WTC11 (cell line): ENCODE data around the gene FANCM. TPM values are rescaled to one million over a fixed set of nuclear protein-coding genes. Genes with fewer than 3 reads are reported as not detected.

Experiments
- ATAC-seq: fragments of 200-7000 bp; cut with Tn5 transposase; 2 replicates; pipeline ENCODE4 v1.10.0; 2021; ENCODE audit warnings: mild to moderate bottlenecking, moderate library complexity
- CTCF ChIA-PET: fragments of 300-600 bp; sonication (Branson Sonifier 250); formaldehyde crosslinking; loops from one replicate; lab custom pipeline; 2021; ENCODE audit warnings: antibody characterized with exemption; lab: Charles Lee
- POLR2A ChIA-PET: fragments of 350-600 bp; sonication (Branson Sonifier 250); formaldehyde crosslinking; loops from one replicate; lab custom pipeline; 2021; ENCODE audit warnings: antibody characterized with exemption; lab: Charles Lee
- DNase-seq: peaks from one replicate; pipeline ENCODE4 v3.0.0; 2021; ENCODE audit warnings: low spot score
- H3K27ac Mint-ChIP-seq: 2 replicates; pipeline ENCODE4 v1.8.0; 2021; ENCODE audit warnings: mixed read lengths
- H3K27me3 Mint-ChIP-seq: 2 replicates; pipeline ENCODE4 v1.8.0; 2021; ENCODE audit warnings: low read depth, mild to moderate bottlenecking, moderate library complexity, mixed read lengths
- H3K36me3 Mint-ChIP-seq: 2 replicates; pipeline ENCODE4 v1.8.0; 2021; ENCODE audit warnings: mixed read lengths
- H3K4me1 Mint-ChIP-seq: 2 replicates; pipeline ENCODE4 v1.8.0; 2022; ENCODE audit warnings: mixed read lengths
- H3K4me3 Mint-ChIP-seq: 2 replicates; pipeline ENCODE4 v1.8.0; 2021; ENCODE audit warnings: mild to moderate bottlenecking, moderate library complexity, mixed read lengths
- H3K9me3 Mint-ChIP-seq: 2 replicates; pipeline ENCODE4 v1.8.0; 2021; ENCODE audit warnings: mixed read lengths
- AR ChIP-seq: fragments of 250-450 bp; sonication (Bioruptor Pico); IDR thresholded peaks from 2 replicates; pipeline ENCODE4 v1.9.0; 2021; ENCODE audit warnings: mild to moderate bottlenecking
- CBFB ChIP-seq: sonication (generic); formaldehyde crosslinking; IDR thresholded peaks from 2 replicates; pipeline ENCODE4 v1.8.1; 2022; ENCODE audit warnings: mild to moderate bottlenecking, low read depth, missing genetic modification reagents
- ESRRA ChIP-seq: sonication (generic); formaldehyde crosslinking; IDR thresholded peaks from 2 replicates; pipeline ENCODE4 v1.8.1; 2022; ENCODE audit warnings: mild to moderate bottlenecking, missing genetic modification reagents, borderline replicate concordance
- ETV6 ChIP-seq: sonication (generic); formaldehyde crosslinking; IDR thresholded peaks from 2 replicates; pipeline ENCODE4 v1.8.1; 2022; ENCODE audit warnings: mild to moderate bottlenecking, missing genetic modification reagents
- FOXP1 ChIP-seq: sonication (generic); formaldehyde crosslinking; IDR thresholded peaks from 2 replicates; pipeline ENCODE4 v1.8.0; 2022; ENCODE audit warnings: missing genetic modification reagents, mild to moderate bottlenecking, moderate library complexity, borderline replicate concordance
- MYBL2 ChIP-seq: sonication (generic); formaldehyde crosslinking; IDR thresholded peaks from 2 replicates; pipeline ENCODE4 v1.8.1; 2023; ENCODE audit warnings: mild to moderate bottlenecking, moderate library complexity, missing genetic modification reagents
- NFYB ChIP-seq: sonication (generic); formaldehyde crosslinking; conservative IDR thresholded peaks from 2 replicates; pipeline ENCODE4 v1.8.0; 2022; ENCODE audit warnings: low read depth, missing genetic modification reagents
- OVOL2 ChIP-seq: fragments of 250-450 bp; sonication (Bioruptor Pico); IDR thresholded peaks from 2 replicates; pipeline ENCODE4 v1.9.0; 2021; ENCODE audit warnings: mild to moderate bottlenecking, borderline replicate concordance
- PRDM15 ChIP-seq: sonication (generic); formaldehyde crosslinking; IDR thresholded peaks from 2 replicates; pipeline ENCODE4 v1.8.0; 2022; ENCODE audit warnings: missing genetic modification reagents
- PREB ChIP-seq: sonication (generic); formaldehyde crosslinking; IDR thresholded peaks from 2 replicates; pipeline ENCODE4 v1.8.1; 2022; ENCODE audit warnings: mild to moderate bottlenecking, missing genetic modification reagents, moderate library complexity, borderline replicate concordance
- RORB ChIP-seq: fragments of 250-450 bp; sonication (Bioruptor Pico); IDR thresholded peaks from 2 replicates; pipeline ENCODE4 v1.9.0; 2021; ENCODE audit warnings: mild to moderate bottlenecking
- TCF7 ChIP-seq: sonication (generic); formaldehyde crosslinking; IDR thresholded peaks from 2 replicates; pipeline ENCODE4 v1.8.0; 2022; ENCODE audit warnings: mild to moderate bottlenecking, low read depth, missing genetic modification reagents, moderate library complexity
- TEAD1 ChIP-seq: sonication (generic); formaldehyde crosslinking; IDR thresholded peaks from 2 replicates; pipeline ENCODE4 v1.8.0; 2022; ENCODE audit warnings: mild to moderate bottlenecking, missing genetic modification reagents
- TEAD4 ChIP-seq: sonication (generic); formaldehyde crosslinking; IDR thresholded peaks from 2 replicates; pipeline ENCODE4 v1.8.0; 2022; ENCODE audit warnings: mild to moderate bottlenecking, missing genetic modification reagents
- total RNA-seq: library from RNA; stranded (reverse); gene quantifications from 3 replicates; pipeline ENCODE4 v1.2.3, GENCODE V29; 2021
- TF ChIP-seq, protein P1 (sequence below): fragments of 200-600 bp; IDR thresholded peaks from 2 replicates; pipeline ENCODE4 v1.8.0; 2022; ENCODE audit warnings: antibody characterized with exemption
- TF ChIP-seq, protein P2 (sequence below): sonication (generic); formaldehyde crosslinking; IDR thresholded peaks from 2 replicates; pipeline ENCODE4 v1.8.1; 2023; ENCODE audit warnings: mild to moderate bottlenecking, missing genetic modification reagents
- TF ChIP-seq, protein P3 (sequence below): sonication (generic); formaldehyde crosslinking; IDR thresholded peaks from 2 replicates; pipeline ENCODE4 v1.8.1; 2023; ENCODE audit warnings: mild to moderate bottlenecking, missing genetic modification reagents, borderline replicate concordance

The FANCM gene
- total RNA-seq, 1 experiment from 2014 or later, result 12.9 TPM

- TF ChIP-seq ESRRA (CRISPR knock-in tag) (0 out of 2 replicates have a peak, but pooled peaks have one; percentile 44), AR (CRISPR knock-in tag) (no peak), FOXP1 (CRISPR knock-in tag) (no peak), TEAD1 (no peak), OVOL2 (CRISPR knock-in tag) (no peak), TEAD4 (CRISPR knock-in tag) (no peak)
Observed at GRCh38 chr14:45135659-45136395, at the start of gene FANCM (continued).

- ChIA-PET CTCF (no interaction called here), POLR2A (no interaction called here)
- Mint-ChIP-seq H3K27me3 (no peaks in the 10 kb centered on the region), H3K9me3 (no peaks in the 10 kb centered on the region), H3K27ac (no peak overlapping the region), H3K36me3 (no peaks in the 10 kb centered on the region), H3K4me1 (peaks cover 40% of the 10 kb centered on the region), H3K4me3 (no peak overlapping the region)
- ATAC-seq (no peak), DNase-seq (no peak)
- TF ChIP-seq, protein P1, sequence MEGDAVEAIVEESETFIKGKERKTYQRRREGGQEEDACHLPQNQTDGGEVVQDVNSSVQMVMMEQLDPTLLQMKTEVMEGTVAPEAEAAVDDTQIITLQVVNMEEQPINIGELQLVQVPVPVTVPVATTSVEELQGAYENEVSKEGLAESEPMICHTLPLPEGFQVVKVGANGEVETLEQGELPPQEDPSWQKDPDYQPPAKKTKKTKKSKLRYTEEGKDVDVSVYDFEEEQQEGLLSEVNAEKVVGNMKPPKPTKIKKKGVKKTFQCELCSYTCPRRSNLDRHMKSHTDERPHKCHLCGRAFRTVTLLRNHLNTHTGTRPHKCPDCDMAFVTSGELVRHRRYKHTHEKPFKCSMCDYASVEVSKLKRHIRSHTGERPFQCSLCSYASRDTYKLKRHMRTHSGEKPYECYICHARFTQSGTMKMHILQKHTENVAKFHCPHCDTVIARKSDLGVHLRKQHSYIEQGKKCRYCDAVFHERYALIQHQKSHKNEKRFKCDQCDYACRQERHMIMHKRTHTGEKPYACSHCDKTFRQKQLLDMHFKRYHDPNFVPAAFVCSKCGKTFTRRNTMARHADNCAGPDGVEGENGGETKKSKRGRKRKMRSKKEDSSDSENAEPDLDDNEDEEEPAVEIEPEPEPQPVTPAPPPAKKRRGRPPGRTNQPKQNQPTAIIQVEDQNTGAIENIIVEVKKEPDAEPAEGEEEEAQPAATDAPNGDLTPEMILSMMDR, result no peak
- TF ChIP-seq ETV6 (CRISPR knock-in tag) (no peak), RORB (no peak), CBFB (CRISPR knock-in tag) (no peak), NFYB (no peak), PRDM15 (CRISPR knock-in tag) (no peak), TCF7 (CRISPR knock-in tag) (no peak), MYBL2 (CRISPR knock-in tag) (no peak), PREB (CRISPR knock-in tag) (no peak)
- TF ChIP-seq, protein P2, sequence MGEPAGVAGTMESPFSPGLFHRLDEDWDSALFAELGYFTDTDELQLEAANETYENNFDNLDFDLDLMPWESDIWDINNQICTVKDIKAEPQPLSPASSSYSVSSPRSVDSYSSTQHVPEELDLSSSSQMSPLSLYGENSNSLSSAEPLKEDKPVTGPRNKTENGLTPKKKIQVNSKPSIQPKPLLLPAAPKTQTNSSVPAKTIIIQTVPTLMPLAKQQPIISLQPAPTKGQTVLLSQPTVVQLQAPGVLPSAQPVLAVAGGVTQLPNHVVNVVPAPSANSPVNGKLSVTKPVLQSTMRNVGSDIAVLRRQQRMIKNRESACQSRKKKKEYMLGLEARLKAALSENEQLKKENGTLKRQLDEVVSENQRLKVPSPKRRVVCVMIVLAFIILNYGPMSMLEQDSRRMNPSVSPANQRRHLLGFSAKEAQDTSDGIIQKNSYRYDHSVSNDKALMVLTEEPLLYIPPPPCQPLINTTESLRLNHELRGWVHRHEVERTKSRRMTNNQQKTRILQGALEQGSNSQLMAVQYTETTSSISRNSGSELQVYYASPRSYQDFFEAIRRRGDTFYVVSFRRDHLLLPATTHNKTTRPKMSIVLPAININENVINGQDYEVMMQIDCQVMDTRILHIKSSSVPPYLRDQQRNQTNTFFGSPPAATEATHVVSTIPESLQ, result no peak
- TF ChIP-seq, protein P3, sequence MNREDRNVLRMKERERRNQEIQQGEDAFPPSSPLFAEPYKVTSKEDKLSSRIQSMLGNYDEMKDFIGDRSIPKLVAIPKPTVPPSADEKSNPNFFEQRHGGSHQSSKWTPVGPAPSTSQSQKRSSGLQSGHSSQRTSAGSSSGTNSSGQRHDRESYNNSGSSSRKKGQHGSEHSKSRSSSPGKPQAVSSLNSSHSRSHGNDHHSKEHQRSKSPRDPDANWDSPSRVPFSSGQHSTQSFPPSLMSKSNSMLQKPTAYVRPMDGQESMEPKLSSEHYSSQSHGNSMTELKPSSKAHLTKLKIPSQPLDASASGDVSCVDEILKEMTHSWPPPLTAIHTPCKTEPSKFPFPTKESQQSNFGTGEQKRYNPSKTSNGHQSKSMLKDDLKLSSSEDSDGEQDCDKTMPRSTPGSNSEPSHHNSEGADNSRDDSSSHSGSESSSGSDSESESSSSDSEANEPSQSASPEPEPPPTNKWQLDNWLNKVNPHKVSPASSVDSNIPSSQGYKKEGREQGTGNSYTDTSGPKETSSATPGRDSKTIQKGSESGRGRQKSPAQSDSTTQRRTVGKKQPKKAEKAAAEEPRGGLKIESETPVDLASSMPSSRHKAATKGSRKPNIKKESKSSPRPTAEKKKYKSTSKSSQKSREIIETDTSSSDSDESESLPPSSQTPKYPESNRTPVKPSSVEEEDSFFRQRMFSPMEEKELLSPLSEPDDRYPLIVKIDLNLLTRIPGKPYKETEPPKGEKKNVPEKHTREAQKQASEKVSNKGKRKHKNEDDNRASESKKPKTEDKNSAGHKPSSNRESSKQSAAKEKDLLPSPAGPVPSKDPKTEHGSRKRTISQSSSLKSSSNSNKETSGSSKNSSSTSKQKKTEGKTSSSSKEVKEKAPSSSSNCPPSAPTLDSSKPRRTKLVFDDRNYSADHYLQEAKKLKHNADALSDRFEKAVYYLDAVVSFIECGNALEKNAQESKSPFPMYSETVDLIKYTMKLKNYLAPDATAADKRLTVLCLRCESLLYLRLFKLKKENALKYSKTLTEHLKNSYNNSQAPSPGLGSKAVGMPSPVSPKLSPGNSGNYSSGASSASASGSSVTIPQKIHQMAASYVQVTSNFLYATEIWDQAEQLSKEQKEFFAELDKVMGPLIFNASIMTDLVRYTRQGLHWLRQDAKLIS, result no peak
Observed at GRCh38 chr14:45089813-45090212, 45.9 kb upstream of the FANCM start.
